HepG2 (cell line): ENCODE measurements around the gene NGEF. TPM values are rescaled to one million over a fixed set of nuclear protein-coding genes. Genes with fewer than 3 reads are reported as not detected.

ENCODE experiments used
- AGO2 ChIP-seq: fragments of 200-400 bp; formaldehyde crosslinking; optimal IDR thresholded peaks from 2 replicates; pipeline ENCODE3; 2017; ENCODE audit warnings: mild to moderate bottlenecking, low read depth, low read length, moderate library complexity
- BCL6 ChIP-seq: IDR thresholded peaks from 2 replicates; pipeline ENCODE4 v1.6.1; 2016; ENCODE audit warnings: missing genetic modification reagents, missing compliant biosample characterization
- HMGXB3 ChIP-seq: sonication (generic); formaldehyde crosslinking; IDR thresholded peaks from 2 replicates; pipeline ENCODE4 v1.4.0; 2020; ENCODE audit warnings: missing genetic modification reagents, borderline replicate concordance
- ISX ChIP-seq: sonication (generic); formaldehyde crosslinking; conservative IDR thresholded peaks from 2 replicates; pipeline ENCODE4 v1.5.0; 2020; ENCODE audit warnings: missing genetic modification reagents
- KLF6 ChIP-seq: IDR thresholded peaks from 2 replicates; pipeline ENCODE4 v1.8.0; 2016; ENCODE audit warnings: missing biosample characterization, missing genetic modification reagents
- PAXIP1 ChIP-seq: sonication (generic); formaldehyde crosslinking; conservative IDR thresholded peaks from 2 replicates; pipeline ENCODE4 v1.4.0; 2020; ENCODE audit warnings: mild to moderate bottlenecking, missing genetic modification reagents, moderate library complexity
- RBFOX2 ChIP-seq: fragments of 200-400 bp; formaldehyde crosslinking; IDR thresholded peaks from 2 replicates; pipeline ENCODE4 v1.6.1; 2017; ENCODE audit warnings: low read depth, mild to moderate bottlenecking, low read length
- ZNF569 ChIP-seq: sonication (generic); formaldehyde crosslinking; IDR thresholded peaks from 2 replicates; pipeline ENCODE4 v1.5.0; 2020; ENCODE audit warnings: mild to moderate bottlenecking, missing genetic modification reagents, moderate library complexity, borderline replicate concordance
- ZNF619 ChIP-seq: sonication (generic); formaldehyde crosslinking; IDR thresholded peaks from 2 replicates; pipeline ENCODE4 v1.4.0; 2020; ENCODE audit warnings: mild to moderate bottlenecking, missing genetic modification reagents
- polyA plus RNA-seq, 8 experiments: library from polyadenylated mRNA; depleted of rRNA in 3 of 8; stranded (reverse) in 7 of 8; unstranded in 1 of 8; fragments of >200 nt; fragmentation: Illumina TruSeq in 4 of 8; extraction: Trizol in 4 of 8; gene quantifications; 2 replicates each; pipeline versions ENCODE4 v1.2.1 to v1.2.3, GENCODE V29; 2011 to 2016; ENCODE audit warnings: low read depth in 4 of 8, missing spikeins in 1 of 8, mixed read lengths in 1 of 8; ENCODE audit not compliant: insufficient read depth in 1 of 8
- total RNA-seq, 5 experiments: library from RNA; depleted of rRNA; stranded (reverse); fragments of >200 nt; fragmentation: Illumina TruSeq; extraction: Trizol; gene quantifications; 2 replicates each; pipeline ENCODE4 v1.2.3, GENCODE V29; 2016; ENCODE audit warnings: low read depth in 1 of 5
- TF ChIP-seq, protein P1 (sequence below): sonication (generic); formaldehyde crosslinking; IDR thresholded peaks from 2 replicates; pipeline ENCODE4 v1.5.1; 2020; ENCODE audit warnings: mild to moderate bottlenecking, missing genetic modification reagents, moderate library complexity
- TF ChIP-seq, protein P2 (sequence below): sonication (generic); formaldehyde crosslinking; IDR thresholded peaks from 2 replicates; pipeline ENCODE4 v1.5.1; 2020; ENCODE audit warnings: missing genetic modification reagents, mild to moderate bottlenecking, borderline replicate concordance
- TF ChIP-seq, protein P3 (sequence below): IDR thresholded peaks from 2 replicates; pipeline ENCODE4 v1.6.1; 2016
- TF ChIP-seq, protein P4 (sequence below): sonication (generic); formaldehyde crosslinking; IDR thresholded peaks from 2 replicates; pipeline ENCODE4 v1.4.0; 2020; ENCODE audit warnings: missing genetic modification reagents

Gene NGEF
- total and polyA plus RNA-seq, 2 of the 13 experiments (the other 11 are each of a cell fraction or from before 2014, with no cell fraction given): 14.4 to 36.9 TPM

DNA sequence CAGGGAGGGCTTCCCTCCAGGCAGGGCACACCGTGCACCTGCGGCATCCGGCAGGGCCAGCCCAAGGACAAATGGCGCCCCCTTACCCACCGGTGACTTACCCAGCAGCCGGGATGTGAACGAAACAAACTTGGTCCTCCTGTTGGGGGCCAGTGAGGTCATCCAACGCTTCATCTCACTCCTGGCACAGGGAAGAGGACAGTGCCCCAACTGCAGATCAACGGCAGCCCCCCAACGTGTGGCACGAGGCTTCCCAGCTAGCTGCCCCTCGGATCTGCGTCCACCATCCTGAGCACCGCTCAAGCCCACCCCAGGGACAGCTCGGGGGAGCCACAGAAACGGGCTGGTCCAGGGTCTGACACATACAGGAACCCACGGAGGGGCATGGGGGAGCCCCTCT, 131.0 kb downstream of the NGEF start (continued):
- TF ChIP-seq, protein P1, sequence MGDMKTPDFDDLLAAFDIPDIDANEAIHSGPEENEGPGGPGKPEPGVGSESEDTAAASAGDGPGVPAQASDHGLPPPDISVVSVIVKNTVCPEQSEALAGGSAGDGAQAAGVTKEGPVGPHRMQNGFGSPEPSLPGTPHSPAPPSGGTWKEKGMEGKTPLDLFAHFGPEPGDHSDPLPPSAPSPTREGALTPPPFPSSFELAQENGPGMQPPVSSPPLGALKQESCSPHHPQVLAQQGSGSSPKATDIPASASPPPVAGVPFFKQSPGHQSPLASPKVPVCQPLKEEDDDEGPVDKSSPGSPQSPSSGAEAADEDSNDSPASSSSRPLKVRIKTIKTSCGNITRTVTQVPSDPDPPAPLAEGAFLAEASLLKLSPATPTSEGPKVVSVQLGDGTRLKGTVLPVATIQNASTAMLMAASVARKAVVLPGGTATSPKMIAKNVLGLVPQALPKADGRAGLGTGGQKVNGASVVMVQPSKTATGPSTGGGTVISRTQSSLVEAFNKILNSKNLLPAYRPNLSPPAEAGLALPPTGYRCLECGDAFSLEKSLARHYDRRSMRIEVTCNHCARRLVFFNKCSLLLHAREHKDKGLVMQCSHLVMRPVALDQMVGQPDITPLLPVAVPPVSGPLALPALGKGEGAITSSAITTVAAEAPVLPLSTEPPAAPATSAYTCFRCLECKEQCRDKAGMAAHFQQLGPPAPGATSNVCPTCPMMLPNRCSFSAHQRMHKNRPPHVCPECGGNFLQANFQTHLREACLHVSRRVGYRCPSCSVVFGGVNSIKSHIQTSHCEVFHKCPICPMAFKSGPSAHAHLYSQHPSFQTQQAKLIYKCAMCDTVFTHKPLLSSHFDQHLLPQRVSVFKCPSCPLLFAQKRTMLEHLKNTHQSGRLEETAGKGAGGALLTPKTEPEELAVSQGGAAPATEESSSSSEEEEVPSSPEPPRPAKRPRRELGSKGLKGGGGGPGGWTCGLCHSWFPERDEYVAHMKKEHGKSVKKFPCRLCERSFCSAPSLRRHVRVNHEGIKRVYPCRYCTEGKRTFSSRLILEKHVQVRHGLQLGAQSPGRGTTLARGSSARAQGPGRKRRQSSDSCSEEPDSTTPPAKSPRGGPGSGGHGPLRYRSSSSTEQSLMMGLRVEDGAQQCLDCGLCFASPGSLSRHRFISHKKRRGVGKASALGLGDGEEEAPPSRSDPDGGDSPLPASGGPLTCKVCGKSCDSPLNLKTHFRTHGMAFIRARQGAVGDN (CRISPR knock-in tag): peak; percentile 11
- TF ChIP-seq, protein P2, sequence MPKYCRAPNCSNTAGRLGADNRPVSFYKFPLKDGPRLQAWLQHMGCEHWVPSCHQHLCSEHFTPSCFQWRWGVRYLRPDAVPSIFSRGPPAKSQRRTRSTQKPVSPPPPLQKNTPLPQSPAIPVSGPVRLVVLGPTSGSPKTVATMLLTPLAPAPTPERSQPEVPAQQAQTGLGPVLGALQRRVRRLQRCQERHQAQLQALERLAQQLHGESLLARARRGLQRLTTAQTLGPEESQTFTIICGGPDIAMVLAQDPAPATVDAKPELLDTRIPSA (CRISPR knock-in tag): no peak
- TF ChIP-seq, protein P3, sequence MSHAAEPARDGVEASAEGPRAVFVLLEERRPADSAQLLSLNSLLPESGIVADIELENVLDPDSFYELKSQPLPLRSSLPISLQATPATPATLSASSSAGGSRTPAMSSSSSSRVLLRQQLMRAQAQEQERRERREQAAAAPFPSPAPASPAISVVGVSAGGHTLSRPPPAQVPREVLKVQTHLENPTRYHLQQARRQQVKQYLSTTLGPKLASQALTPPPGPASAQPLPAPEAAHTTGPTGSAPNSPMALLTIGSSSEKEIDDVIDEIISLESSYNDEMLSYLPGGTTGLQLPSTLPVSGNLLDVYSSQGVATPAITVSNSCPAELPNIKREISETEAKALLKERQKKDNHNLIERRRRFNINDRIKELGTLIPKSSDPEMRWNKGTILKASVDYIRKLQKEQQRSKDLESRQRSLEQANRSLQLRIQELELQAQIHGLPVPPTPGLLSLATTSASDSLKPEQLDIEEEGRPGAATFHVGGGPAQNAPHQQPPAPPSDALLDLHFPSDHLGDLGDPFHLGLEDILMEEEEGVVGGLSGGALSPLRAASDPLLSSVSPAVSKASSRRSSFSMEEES: no peak
- TF ChIP-seq RBFOX2: peak; percentile 57
- no peak for TF ChIP-seq BCL6 (CRISPR knock-in tag)
- peak; percentile 97 for TF ChIP-seq AGO2
- no peak for TF ChIP-seq ISX (CRISPR knock-in tag)
- no peak for TF ChIP-seq HMGXB3 (CRISPR knock-in tag)
- TF ChIP-seq KLF6 (CRISPR knock-in tag): no peak
- TF ChIP-seq, protein P4, sequence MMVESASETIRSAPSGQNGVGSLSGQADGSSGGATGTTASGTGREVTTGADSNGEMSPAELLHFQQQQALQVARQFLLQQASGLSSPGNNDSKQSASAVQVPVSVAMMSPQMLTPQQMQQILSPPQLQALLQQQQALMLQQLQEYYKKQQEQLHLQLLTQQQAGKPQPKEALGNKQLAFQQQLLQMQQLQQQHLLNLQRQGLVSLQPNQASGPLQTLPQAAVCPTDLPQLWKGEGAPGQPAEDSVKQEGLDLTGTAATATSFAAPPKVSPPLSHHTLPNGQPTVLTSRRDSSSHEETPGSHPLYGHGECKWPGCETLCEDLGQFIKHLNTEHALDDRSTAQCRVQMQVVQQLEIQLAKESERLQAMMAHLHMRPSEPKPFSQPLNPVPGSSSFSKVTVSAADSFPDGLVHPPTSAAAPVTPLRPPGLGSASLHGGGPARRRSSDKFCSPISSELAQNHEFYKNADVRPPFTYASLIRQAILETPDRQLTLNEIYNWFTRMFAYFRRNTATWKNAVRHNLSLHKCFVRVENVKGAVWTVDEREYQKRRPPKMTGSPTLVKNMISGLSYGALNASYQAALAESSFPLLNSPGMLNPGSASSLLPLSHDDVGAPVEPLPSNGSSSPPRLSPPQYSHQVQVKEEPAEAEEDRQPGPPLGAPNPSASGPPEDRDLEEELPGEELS (CRISPR knock-in tag): no peak
- TF ChIP-seq PAXIP1: no peak
- no peak for TF ChIP-seq ZNF619 (CRISPR knock-in tag)
- TF ChIP-seq ZNF569 (CRISPR knock-in tag): no peak
